A673 (cell line): Measurements from ENCODE around the gene KCNMB3.

ENCODE experiments used
- CTCF ChIP-seq: fragments of 300-800, 200-600 bp; sonication (generic); conservative IDR thresholded peaks from 2 replicates; pipeline ENCODE4 v1.5.1; 2017; ENCODE audit warnings: low read depth, mild to moderate bottlenecking, antibody characterized with exemption, low read length, moderate library complexity, mixed read lengths
- EZH2 ChIP-seq: fragments of 200-600 bp; sonication (generic); IDR thresholded peaks from 2 replicates; pipeline ENCODE4 v1.6.1; 2017; ENCODE audit warnings: borderline replicate concordance, low read depth, mild to moderate bottlenecking, mixed read lengths, antibody characterized with exemption, low read length; ENCODE audit not compliant: poor library complexity, severe bottlenecking

DNA sequence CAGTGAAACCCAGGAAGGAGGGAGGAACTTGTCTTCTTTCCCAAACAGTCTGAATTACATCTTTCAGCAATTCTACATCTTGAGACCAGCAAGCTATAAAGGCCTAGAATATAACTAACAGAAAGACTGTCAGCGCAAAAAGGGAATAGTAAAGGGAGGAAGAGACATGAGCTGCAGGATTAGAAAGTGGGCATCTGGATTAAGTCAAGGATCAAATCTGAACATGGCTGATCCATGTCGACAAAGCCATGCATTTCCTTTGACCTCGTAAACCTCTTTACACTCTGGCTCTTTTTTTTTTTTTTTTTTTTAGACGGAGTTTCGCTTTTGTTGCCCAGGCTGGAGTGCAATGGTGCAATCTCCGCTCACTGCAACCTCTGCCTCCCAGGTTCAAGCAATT is 35.4 kb upstream of the KCNMB3 start:
- TF ChIP-seq CTCF (no peak), EZH2 (no peak)
